SK-N-SH (cell line): ENCODE data around the gene TCEA2. TPM values are rescaled to one million over a fixed set of nuclear protein-coding genes. Genes with fewer than 3 reads are reported as not detected.
A peak's percentile ranks its signal among the peaks of the same experiment; 100 is the strongest.

Experiments used
- CTCF ChIA-PET: fragments of 300-600, 350-600 bp; formaldehyde crosslinking; extraction: SDS; loops from one replicate; lab custom pipeline; 2021; lab: Yijun Ruan, JAX
- POLR2A ChIA-PET: fragments of 350-600 bp; sonication (Branson Sonifier 250); formaldehyde crosslinking; extraction: SDS; loops from one replicate; lab custom pipeline; 2020; ENCODE audit warnings: antibody characterized with exemption, inconsistent platforms; lab: Yijun Ruan, JAX
- DNase-seq: peaks from one replicate; pipeline ENCODE4 v3.0.0; 2012
- H2AFZ ChIP-seq: fragments of 200-600 bp; sonication (generic); 2 replicates; pipeline ENCODE4 v1.8.1; 2016; ENCODE audit warnings: antibody characterized with exemption, mild to moderate bottlenecking, low read depth
- H3F3A ChIP-seq: fragments of 200-600 bp; sonication (generic); replicated peaks from 2 replicates; pipeline ENCODE3; 2016; ENCODE audit warnings: antibody characterized with exemption, mild to moderate bottlenecking; ENCODE audit not compliant: insufficient read depth
- H3K27ac ChIP-seq, 2 experiments: fragments of 200-500 bp in 1 of 2; fragments of 200-600 bp in 1 of 2; sonication (Bioruptor generic) in 1 of 2; sonication (generic), shearing (Covaris generic) in 1 of 2; 2 replicates each; pipeline versions ENCODE4 v1.5.1 to v1.6.1; 2014 to 2016; ENCODE audit warnings: low read depth in 2 of 2, inconsistent platforms in 1 of 2, low read length in 1 of 2, mild to moderate bottlenecking in 1 of 2, mixed read lengths in 1 of 2
- H3K27me3 ChIP-seq: fragments of 200-600 bp; sonication (generic), shearing (Covaris generic); 2 replicates; pipeline ENCODE4 v1.6.1; 2016; ENCODE audit warnings: mixed run types; ENCODE audit not compliant: insufficient read depth
- H3K36me3 ChIP-seq, 2 experiments: fragments of 200-500 bp in 1 of 2; fragments of 200-600 bp in 1 of 2; sonication (Bioruptor generic) in 1 of 2; sonication (generic) in 1 of 2; replicated peaks in 1 of 2; 2 replicates each; pipeline versions ENCODE3 to v1.5.1; 2014 to 2016; ENCODE audit warnings: low read length in 1 of 2, mild to moderate bottlenecking in 1 of 2; ENCODE audit not compliant: insufficient read depth in 2 of 2, control insufficient read depth in 1 of 2
- H3K4me1 ChIP-seq, 2 experiments: fragments of 200-500 bp in 1 of 2; fragments of 200-600 bp in 1 of 2; sonication (Bioruptor generic) in 1 of 2; sonication (generic), shearing (Covaris generic) in 1 of 2; 2 replicates each; pipeline versions ENCODE4 v1.5.1 to v1.6.1; 2014 to 2016; ENCODE audit warnings: low read depth in 1 of 2, low read length in 1 of 2, mixed run types in 1 of 2; ENCODE audit not compliant: insufficient read depth in 2 of 2, control insufficient read depth in 1 of 2
- H3K4me2 ChIP-seq: fragments of 200-600 bp; sonication (generic), shearing (Covaris generic); 2 replicates; pipeline ENCODE4 v1.6.1; 2017; ENCODE audit warnings: mixed run types
- H3K4me3 ChIP-seq, 2 experiments: fragments of 200-500 bp in 1 of 2; fragments of 200-600 bp in 1 of 2; sonication (Bioruptor generic) in 1 of 2; sonication (generic), shearing (Covaris generic) in 1 of 2; 2 replicates each; pipeline versions ENCODE4 v1.5.1 to v1.8.1; 2014 to 2016; ENCODE audit warnings: low read depth in 2 of 2, inconsistent platforms in 1 of 2, low read length in 1 of 2, mild to moderate bottlenecking in 1 of 2, mixed read lengths in 1 of 2, moderate library complexity in 1 of 2
- H3K79me2 ChIP-seq: fragments of 200-600 bp; sonication (generic); 2 replicates; pipeline ENCODE4 v1.8.1; 2017; ENCODE audit warnings: mild to moderate bottlenecking; ENCODE audit not compliant: insufficient read depth
- H3K9ac ChIP-seq: fragments of 200-600 bp; sonication (generic); 2 replicates; pipeline ENCODE4 v1.6.1; 2017; ENCODE audit warnings: mixed run types
- H3K9me2 ChIP-seq: fragments of 200-600 bp; sonication (generic); 2 replicates; pipeline ENCODE4 v1.6.1; 2017; ENCODE audit warnings: mixed run types
- H3K9me3 ChIP-seq: fragments of 200-600 bp; sonication (generic); 2 replicates; pipeline ENCODE4 v1.6.1; 2017; ENCODE audit warnings: mixed run types, mild to moderate bottlenecking, moderate library complexity
- H4K20me1 ChIP-seq: fragments of 200-600 bp; sonication (generic); 2 replicates; pipeline ENCODE4 v1.6.1; 2017; ENCODE audit warnings: mild to moderate bottlenecking, mixed run types; ENCODE audit not compliant: insufficient read depth
- CHD2 ChIP-seq: fragments of 150-350 bp; IDR thresholded peaks from 2 replicates; pipeline ENCODE4 v1.6.1; 2018; ENCODE audit warnings: low read length; ENCODE audit not compliant: partially characterized antibody
- EP300 ChIP-seq, 2 experiments: IDR thresholded peaks; 2 replicates each; pipeline versions ENCODE4 v1.4.0 to v1.6.1; 2012; ENCODE audit warnings: borderline replicate concordance in 1 of 2, low read depth in 1 of 2, low read length in 1 of 2
- EZH2phosphoT487 ChIP-seq: fragments of 200-600 bp; sonication (generic); IDR thresholded peaks from 2 replicates; pipeline ENCODE4 v1.6.1; 2017; ENCODE audit warnings: low read depth, mixed run types, mild to moderate bottlenecking, antibody characterized with exemption, moderate library complexity, borderline replicate concordance
- FOXM1 ChIP-seq: IDR thresholded peaks from 2 replicates; pipeline ENCODE4 v1.4.0; 2012; ENCODE audit warnings: low read depth, mild to moderate bottlenecking
- GABPA ChIP-seq: IDR thresholded peaks from 2 replicates; pipeline ENCODE4 v1.4.0; 2012; ENCODE audit warnings: low read depth, mild to moderate bottlenecking
- GATA2 ChIP-seq: sonication (generic); formaldehyde crosslinking; IDR thresholded peaks from 2 replicates; pipeline ENCODE4 v1.5.0; 2020; ENCODE audit warnings: mild to moderate bottlenecking, missing genetic modification reagents
- JUND ChIP-seq: IDR thresholded peaks from 2 replicates; pipeline ENCODE4 v1.4.0; 2012
- NFIC ChIP-seq: IDR thresholded peaks from 2 replicates; pipeline ENCODE4 v1.4.0; 2012; ENCODE audit warnings: borderline replicate concordance
- POLR2AphosphoS5 ChIP-seq: IDR thresholded peaks from 2 replicates; pipeline ENCODE4 v1.6.1; 2012; ENCODE audit warnings: low read depth, low read length
- RAD21 ChIP-seq: IDR thresholded peaks from 2 replicates; pipeline ENCODE4 v1.6.1; 2012; ENCODE audit warnings: mild to moderate bottlenecking, low read length
- RFX5 ChIP-seq: IDR thresholded peaks from 2 replicates; pipeline ENCODE4 v1.6.1; 2012; ENCODE audit warnings: mild to moderate bottlenecking, improper control_type of control experiment, low read length
- SIN3A ChIP-seq: IDR thresholded peaks from 2 replicates; pipeline ENCODE4 v1.6.1; 2012; ENCODE audit warnings: low read depth, mild to moderate bottlenecking, low read length, moderate library complexity, borderline replicate concordance
- SMC3 ChIP-seq: IDR thresholded peaks from 2 replicates; pipeline ENCODE4 v1.6.1; 2012; ENCODE audit warnings: low read depth, low read length, improper control_type of control experiment
- TEAD4 ChIP-seq: IDR thresholded peaks from 2 replicates; pipeline ENCODE4 v1.4.0; 2012; ENCODE audit warnings: mild to moderate bottlenecking, borderline replicate concordance; ENCODE audit not compliant: insufficient read depth
- WGBS: methylation state at CpG from one replicate; pipeline ENCODE4 v1.1.6; 2017; ENCODE audit warnings: low lambda C conversion rate; 5-methylcytosine and 5-hydroxymethylcytosine counted together
- polyA plus RNA-seq, 3 experiments: library from polyadenylated mRNA; depleted of rRNA; stranded (reverse); fragments of >200 nt; gene quantifications; 2 replicates each; pipeline ENCODE4 v1.2.3, GENCODE V29; 2012
- TF ChIP-seq, protein P1 (sequence below): fragments of 150-350 bp; IDR thresholded peaks from 2 replicates; pipeline ENCODE4 v1.6.1; 2016; ENCODE audit warnings: mild to moderate bottlenecking, low read depth, low read length
- TF ChIP-seq, protein P2 (sequence below): fragments of 200-600 bp; sonication (generic); IDR thresholded peaks from 2 replicates; pipeline ENCODE4 v1.6.1; 2017; ENCODE audit warnings: antibody characterized with exemption, mild to moderate bottlenecking, moderate library complexity
- TF ChIP-seq, protein P3 (sequence below): fragments of 150-350 bp; IDR thresholded peaks from 2 replicates; pipeline ENCODE4 v1.6.1; 2017; ENCODE audit warnings: antibody characterized with exemption, low read length, low read depth, borderline replicate concordance
- TF ChIP-seq, protein P4 (sequence below): IDR thresholded peaks from 2 replicates; pipeline ENCODE4 v1.4.0; 2012; ENCODE audit warnings: low read depth, borderline replicate concordance
- TF ChIP-seq, protein P5 (sequence below): IDR thresholded peaks from 2 replicates; pipeline ENCODE4 v1.4.0; 2012; ENCODE audit warnings: low read depth

Gene TCEA2
- polyA plus RNA-seq, 1 of the 3 experiments (the other 2 are of a cell fraction), result 98.9 TPM

DNA sequence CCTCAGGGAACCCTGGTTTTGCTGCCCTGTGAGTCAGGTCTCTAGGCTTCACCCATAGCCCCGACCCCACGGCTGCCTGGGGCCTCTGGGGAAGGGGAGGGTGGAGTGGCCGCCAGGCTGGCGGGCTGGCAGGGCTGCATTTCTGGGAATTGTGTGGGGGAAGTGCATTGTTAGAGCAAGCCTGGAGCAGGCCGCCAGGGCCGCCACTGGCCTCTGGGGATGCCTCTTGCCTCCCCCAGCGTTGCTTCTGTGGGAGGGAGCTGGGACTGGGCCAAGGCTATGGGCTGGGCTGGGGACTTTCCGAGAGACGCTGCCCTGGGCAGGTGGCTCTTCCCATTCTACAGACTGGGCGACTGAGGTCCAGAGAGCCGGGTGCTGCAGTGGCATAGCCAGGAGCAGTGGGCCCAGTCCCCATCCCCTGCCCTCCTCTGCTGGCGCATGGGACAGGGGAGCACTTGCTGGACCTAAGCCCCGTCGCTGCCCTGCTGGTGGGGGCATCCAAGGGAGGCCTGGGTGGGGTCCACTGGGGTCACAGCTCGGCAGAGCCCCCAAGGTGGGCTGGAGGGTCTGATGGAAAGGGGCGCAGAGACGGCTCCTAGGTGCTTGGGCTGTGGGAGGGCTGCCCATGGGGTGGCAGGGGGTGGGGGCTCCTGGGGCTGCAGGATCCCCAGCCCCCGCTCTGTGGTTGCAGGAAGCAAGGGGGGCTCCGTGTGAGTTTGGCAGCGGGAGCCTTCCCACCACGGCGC lies 6.9 kb upstream of the TCEA2 start:
- H4K20me1 ChIP-seq, result no peaks in the 10 kb centered on the region
- ChIA-PET POLR2A (interaction anchor here (1.4 kb wide), 1 partner anchor 23 kb away, joined by 3 read pairs; the partner anchor contains the start of gene RGS19), CTCF (interaction anchor here (7.8 kb wide), 1 partner anchor 18 kb away, joined by 85 read pairs; no protein-coding TSS in a partner anchor)
- no peak overlapping the region for H3K27ac ChIP-seq
- no peaks in the 10 kb centered on the region for H3K27me3 ChIP-seq
- DNase-seq, result peak; percentile 57
- no peak for TF ChIP-seq RAD21
- H3F3A ChIP-seq, result no peaks in the 10 kb centered on the region
- H3K9me2 ChIP-seq, result no peaks in the 10 kb centered on the region
- H3K79me2 ChIP-seq, result no peaks in the 10 kb centered on the region
- no peak overlapping the region for H3K4me3 ChIP-seq
- H3K4me1 ChIP-seq, result peaks cover 0 to 10% of the 10 kb centered on the region in 2 experiments; a peak in 1 of 4 replicates
- H2AFZ ChIP-seq, result no peak overlapping the region
- 74% methylated on average over 11 of the region's 22 CpGs for WGBS
- no peak overlapping the region for H3K4me2 ChIP-seq
- no peaks in the 10 kb centered on the region for H3K9me3 ChIP-seq
- no peak overlapping the region for H3K9ac ChIP-seq
- no peaks in the 10 kb centered on the region for H3K36me3 ChIP-seq

DNA sequence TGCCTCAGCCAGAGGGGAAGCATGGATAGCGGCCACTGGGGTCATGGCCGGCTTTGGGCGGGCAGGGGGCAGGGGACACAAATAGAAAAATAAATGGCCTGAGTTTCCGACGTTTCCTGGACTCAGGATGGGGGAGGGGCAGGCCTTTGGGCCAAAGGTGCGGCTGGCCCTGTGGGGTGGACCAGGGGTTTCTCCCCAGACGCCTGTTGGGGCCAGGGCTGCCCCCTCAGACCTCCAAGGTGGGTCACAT lies 6.4 kb upstream of the TCEA2 start:
- H4K20me1 ChIP-seq, result no peaks in the 10 kb centered on the region
- no peak overlapping the region for H2AFZ ChIP-seq
- H3K9me2 ChIP-seq, result no peaks in the 10 kb centered on the region
- H3K4me2 ChIP-seq, result no peak overlapping the region
- TF ChIP-seq, protein P1, sequence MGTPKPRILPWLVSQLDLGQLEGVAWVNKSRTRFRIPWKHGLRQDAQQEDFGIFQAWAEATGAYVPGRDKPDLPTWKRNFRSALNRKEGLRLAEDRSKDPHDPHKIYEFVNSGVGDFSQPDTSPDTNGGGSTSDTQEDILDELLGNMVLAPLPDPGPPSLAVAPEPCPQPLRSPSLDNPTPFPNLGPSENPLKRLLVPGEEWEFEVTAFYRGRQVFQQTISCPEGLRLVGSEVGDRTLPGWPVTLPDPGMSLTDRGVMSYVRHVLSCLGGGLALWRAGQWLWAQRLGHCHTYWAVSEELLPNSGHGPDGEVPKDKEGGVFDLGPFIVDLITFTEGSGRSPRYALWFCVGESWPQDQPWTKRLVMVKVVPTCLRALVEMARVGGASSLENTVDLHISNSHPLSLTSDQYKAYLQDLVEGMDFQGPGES, result no peak
- TF ChIP-seq SIN3A, result no peak
- TF ChIP-seq NFIC, result no peak
- TF ChIP-seq, protein P2, sequence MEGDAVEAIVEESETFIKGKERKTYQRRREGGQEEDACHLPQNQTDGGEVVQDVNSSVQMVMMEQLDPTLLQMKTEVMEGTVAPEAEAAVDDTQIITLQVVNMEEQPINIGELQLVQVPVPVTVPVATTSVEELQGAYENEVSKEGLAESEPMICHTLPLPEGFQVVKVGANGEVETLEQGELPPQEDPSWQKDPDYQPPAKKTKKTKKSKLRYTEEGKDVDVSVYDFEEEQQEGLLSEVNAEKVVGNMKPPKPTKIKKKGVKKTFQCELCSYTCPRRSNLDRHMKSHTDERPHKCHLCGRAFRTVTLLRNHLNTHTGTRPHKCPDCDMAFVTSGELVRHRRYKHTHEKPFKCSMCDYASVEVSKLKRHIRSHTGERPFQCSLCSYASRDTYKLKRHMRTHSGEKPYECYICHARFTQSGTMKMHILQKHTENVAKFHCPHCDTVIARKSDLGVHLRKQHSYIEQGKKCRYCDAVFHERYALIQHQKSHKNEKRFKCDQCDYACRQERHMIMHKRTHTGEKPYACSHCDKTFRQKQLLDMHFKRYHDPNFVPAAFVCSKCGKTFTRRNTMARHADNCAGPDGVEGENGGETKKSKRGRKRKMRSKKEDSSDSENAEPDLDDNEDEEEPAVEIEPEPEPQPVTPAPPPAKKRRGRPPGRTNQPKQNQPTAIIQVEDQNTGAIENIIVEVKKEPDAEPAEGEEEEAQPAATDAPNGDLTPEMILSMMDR, result no peak
- TF ChIP-seq JUND, result no peak
- TF ChIP-seq EP300 (IDR thresholded peaks at IDR 0.05; ENCODE audit: borderline replicate concordance in 1 of 2, low read depth in 1 of 2, low read length in 1 of 2), result no peak
- TF ChIP-seq, protein P3, sequence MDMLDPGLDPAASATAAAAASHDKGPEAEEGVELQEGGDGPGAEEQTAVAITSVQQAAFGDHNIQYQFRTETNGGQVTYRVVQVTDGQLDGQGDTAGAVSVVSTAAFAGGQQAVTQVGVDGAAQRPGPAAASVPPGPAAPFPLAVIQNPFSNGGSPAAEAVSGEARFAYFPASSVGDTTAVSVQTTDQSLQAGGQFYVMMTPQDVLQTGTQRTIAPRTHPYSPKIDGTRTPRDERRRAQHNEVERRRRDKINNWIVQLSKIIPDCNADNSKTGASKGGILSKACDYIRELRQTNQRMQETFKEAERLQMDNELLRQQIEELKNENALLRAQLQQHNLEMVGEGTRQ, result no peak
- TF ChIP-seq, protein P4, sequence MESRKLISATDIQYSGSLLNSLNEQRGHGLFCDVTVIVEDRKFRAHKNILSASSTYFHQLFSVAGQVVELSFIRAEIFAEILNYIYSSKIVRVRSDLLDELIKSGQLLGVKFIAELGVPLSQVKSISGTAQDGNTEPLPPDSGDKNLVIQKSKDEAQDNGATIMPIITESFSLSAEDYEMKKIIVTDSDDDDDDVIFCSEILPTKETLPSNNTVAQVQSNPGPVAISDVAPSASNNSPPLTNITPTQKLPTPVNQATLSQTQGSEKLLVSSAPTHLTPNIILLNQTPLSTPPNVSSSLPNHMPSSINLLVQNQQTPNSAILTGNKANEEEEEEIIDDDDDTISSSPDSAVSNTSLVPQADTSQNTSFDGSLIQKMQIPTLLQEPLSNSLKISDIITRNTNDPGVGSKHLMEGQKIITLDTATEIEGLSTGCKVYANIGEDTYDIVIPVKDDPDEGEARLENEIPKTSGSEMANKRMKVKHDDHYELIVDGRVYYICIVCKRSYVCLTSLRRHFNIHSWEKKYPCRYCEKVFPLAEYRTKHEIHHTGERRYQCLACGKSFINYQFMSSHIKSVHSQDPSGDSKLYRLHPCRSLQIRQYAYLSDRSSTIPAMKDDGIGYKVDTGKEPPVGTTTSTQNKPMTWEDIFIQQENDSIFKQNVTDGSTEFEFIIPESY, result no peak
- no peak for TF ChIP-seq TEAD4
- TF ChIP-seq EZH2phosphoT487, result no peak
- TF ChIP-seq POLR2AphosphoS5, result no peak
- TF ChIP-seq CHD2, result no peak
- no peak for TF ChIP-seq RFX5
- TF ChIP-seq, protein P5, sequence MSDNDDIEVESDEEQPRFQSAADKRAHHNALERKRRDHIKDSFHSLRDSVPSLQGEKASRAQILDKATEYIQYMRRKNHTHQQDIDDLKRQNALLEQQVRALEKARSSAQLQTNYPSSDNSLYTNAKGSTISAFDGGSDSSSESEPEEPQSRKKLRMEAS, result no peak
- TF ChIP-seq GATA2 (CRISPR knock-in tag), result no peak
- TF ChIP-seq GABPA, result no peak
- no peak for TF ChIP-seq FOXM1
- no peak for TF ChIP-seq SMC3
- H3K9ac ChIP-seq, result no peak overlapping the region
- no peaks in the 10 kb centered on the region for H3F3A ChIP-seq
- no peak overlapping the region for H3K27ac ChIP-seq
- peaks cover 0 to 10% of the 10 kb centered on the region in 2 experiments; a peak in 1 of 4 replicates for H3K4me1 ChIP-seq
- WGBS, result 100% methylated on average over 3 of the region's 7 CpGs
- H3K36me3 ChIP-seq, result no peaks in the 10 kb centered on the region
- no peaks in the 10 kb centered on the region for H3K27me3 ChIP-seq
- POLR2A ChIA-PET, result interaction anchor here (1.4 kb wide), 1 partner anchor 22 kb away, joined by 3 read pairs; the partner anchor contains the start of gene RGS19
- DNase-seq, result no peak
- no peaks in the 10 kb centered on the region for H3K79me2 ChIP-seq
- no peak overlapping the region for H3K4me3 ChIP-seq
- H3K9me3 ChIP-seq, result no peaks in the 10 kb centered on the region
- CTCF ChIA-PET, result no interaction called here
